ENCODE results near the gene ZDHHC24.

DNA sequence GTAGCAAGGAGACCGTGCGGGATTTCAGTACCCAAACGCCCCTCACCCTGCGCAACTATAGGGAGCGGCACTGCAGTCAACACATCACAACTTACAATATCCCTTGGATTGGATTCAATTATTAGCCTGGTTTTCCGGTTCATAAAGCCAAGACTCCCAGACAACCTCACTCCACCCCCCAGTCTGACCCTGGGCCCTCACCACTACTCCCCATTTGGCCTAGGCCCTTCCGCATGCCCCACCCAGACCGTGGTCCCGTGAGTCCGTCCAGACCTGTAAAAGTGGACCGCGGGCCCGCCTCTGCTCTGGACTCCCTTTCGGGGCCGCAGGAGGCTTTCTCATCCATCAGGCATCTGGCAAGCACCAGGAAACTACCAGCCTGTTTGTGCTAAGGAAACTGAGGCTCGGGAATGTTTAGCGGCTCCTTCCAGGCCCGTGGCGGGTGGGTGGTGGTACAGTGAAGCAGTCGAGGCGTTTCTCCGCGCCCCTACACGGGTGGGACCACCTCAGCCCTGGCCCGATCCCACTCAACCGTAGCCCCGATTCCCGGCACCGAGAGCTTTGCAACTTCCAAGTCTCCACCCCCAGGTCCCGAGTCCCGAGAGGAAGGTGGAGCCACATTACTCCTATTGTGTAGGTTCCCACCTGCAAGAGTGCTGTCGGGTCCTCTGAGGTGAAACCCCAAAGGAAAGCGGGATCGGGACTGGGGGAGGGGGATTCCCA lies 66.3 kb downstream of the ZDHHC24 start:
- TF ChIP-seq NFYB (IDR thresholded peaks at IDR 0.05; ENCODE audit: insufficient read depth, low read depth, low read length), result no peak
- no peak for TF ChIP-seq MXI1 (IDR thresholded peaks at IDR 0.05; ENCODE audit: low read depth, low read length)
- TF ChIP-seq TAF1 (IDR thresholded peaks at IDR 0.05; ENCODE audit: borderline replicate concordance, low read depth, low read length), result no peak
- no peak for TF ChIP-seq FOXK2 (IDR thresholded peaks at IDR 0.05)
- TF ChIP-seq, protein P1, sequence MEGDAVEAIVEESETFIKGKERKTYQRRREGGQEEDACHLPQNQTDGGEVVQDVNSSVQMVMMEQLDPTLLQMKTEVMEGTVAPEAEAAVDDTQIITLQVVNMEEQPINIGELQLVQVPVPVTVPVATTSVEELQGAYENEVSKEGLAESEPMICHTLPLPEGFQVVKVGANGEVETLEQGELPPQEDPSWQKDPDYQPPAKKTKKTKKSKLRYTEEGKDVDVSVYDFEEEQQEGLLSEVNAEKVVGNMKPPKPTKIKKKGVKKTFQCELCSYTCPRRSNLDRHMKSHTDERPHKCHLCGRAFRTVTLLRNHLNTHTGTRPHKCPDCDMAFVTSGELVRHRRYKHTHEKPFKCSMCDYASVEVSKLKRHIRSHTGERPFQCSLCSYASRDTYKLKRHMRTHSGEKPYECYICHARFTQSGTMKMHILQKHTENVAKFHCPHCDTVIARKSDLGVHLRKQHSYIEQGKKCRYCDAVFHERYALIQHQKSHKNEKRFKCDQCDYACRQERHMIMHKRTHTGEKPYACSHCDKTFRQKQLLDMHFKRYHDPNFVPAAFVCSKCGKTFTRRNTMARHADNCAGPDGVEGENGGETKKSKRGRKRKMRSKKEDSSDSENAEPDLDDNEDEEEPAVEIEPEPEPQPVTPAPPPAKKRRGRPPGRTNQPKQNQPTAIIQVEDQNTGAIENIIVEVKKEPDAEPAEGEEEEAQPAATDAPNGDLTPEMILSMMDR (IDR thresholded peaks at IDR 0.05 in 2 of 3, conservative IDR thresholded peaks at IDR 0.05 in 1 of 3; ENCODE audit: control insufficient read depth in 2 of 3, extremely low read depth in 1 of 3, insufficient read depth in 1 of 3, low read depth in 3 of 3, low read length in 3 of 3), result no peak
- no peak for TF ChIP-seq RAD21 (IDR thresholded peaks at IDR 0.05; ENCODE audit: insufficient read depth, low read depth, low read length)

All from GM12878 (cell line).